Prostate gland (tissue), 2 donors: ENCODE results near the gene TMEM132A.

Experiments
- POLR2A ChIP-seq: fragments of 450-650 bp; IDR thresholded peaks from one replicate; pipeline ENCODE4 v1.6.1; 2016; ENCODE audit warnings: antibody characterized with exemption, mild to moderate bottlenecking
- POLR2AphosphoS5 ChIP-seq: sonication (generic); formaldehyde crosslinking; IDR thresholded peaks from one replicate; pipeline ENCODE4 v1.6.1; 2017; ENCODE audit warnings: antibody characterized with exemption
- TF ChIP-seq, protein P1 (sequence below), 4 experiments: fragments of 200-600 bp in 2 of 4; fragments of 450-650 bp in 2 of 4; sonication (generic) in 2 of 4; IDR thresholded peaks; 1 replicate in 3 of 4; 2 replicates in 1 of 4; pipeline ENCODE4 v1.5.1; 2016 to 2019; ENCODE audit warnings: antibody characterized with exemption in 4 of 4, mild to moderate bottlenecking in 2 of 4, moderate library complexity in 2 of 4

- TF ChIP-seq, protein P1, sequence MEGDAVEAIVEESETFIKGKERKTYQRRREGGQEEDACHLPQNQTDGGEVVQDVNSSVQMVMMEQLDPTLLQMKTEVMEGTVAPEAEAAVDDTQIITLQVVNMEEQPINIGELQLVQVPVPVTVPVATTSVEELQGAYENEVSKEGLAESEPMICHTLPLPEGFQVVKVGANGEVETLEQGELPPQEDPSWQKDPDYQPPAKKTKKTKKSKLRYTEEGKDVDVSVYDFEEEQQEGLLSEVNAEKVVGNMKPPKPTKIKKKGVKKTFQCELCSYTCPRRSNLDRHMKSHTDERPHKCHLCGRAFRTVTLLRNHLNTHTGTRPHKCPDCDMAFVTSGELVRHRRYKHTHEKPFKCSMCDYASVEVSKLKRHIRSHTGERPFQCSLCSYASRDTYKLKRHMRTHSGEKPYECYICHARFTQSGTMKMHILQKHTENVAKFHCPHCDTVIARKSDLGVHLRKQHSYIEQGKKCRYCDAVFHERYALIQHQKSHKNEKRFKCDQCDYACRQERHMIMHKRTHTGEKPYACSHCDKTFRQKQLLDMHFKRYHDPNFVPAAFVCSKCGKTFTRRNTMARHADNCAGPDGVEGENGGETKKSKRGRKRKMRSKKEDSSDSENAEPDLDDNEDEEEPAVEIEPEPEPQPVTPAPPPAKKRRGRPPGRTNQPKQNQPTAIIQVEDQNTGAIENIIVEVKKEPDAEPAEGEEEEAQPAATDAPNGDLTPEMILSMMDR (IDR thresholded peaks at IDR 0.05): no peak
- TF ChIP-seq POLR2A (no peak), POLR2AphosphoS5 (no peak)
Observed at GRCh38 chr11:60921259-60921658, 3.0 kb upstream of the TMEM132A start.
